Measurements from ENCODE around the gene URB1. TPM values are rescaled to one million over a fixed set of nuclear protein-coding genes. Genes with fewer than 3 reads are reported as not detected.
A peak's percentile ranks its signal among the peaks of the same experiment; 100 is the strongest.
"Not testable (repeated sequence)": the region's sequence is repeated elsewhere in the genome, so short reads cannot be mapped to it uniquely, and the experiment has no call there.

URB1 gene, protein sequence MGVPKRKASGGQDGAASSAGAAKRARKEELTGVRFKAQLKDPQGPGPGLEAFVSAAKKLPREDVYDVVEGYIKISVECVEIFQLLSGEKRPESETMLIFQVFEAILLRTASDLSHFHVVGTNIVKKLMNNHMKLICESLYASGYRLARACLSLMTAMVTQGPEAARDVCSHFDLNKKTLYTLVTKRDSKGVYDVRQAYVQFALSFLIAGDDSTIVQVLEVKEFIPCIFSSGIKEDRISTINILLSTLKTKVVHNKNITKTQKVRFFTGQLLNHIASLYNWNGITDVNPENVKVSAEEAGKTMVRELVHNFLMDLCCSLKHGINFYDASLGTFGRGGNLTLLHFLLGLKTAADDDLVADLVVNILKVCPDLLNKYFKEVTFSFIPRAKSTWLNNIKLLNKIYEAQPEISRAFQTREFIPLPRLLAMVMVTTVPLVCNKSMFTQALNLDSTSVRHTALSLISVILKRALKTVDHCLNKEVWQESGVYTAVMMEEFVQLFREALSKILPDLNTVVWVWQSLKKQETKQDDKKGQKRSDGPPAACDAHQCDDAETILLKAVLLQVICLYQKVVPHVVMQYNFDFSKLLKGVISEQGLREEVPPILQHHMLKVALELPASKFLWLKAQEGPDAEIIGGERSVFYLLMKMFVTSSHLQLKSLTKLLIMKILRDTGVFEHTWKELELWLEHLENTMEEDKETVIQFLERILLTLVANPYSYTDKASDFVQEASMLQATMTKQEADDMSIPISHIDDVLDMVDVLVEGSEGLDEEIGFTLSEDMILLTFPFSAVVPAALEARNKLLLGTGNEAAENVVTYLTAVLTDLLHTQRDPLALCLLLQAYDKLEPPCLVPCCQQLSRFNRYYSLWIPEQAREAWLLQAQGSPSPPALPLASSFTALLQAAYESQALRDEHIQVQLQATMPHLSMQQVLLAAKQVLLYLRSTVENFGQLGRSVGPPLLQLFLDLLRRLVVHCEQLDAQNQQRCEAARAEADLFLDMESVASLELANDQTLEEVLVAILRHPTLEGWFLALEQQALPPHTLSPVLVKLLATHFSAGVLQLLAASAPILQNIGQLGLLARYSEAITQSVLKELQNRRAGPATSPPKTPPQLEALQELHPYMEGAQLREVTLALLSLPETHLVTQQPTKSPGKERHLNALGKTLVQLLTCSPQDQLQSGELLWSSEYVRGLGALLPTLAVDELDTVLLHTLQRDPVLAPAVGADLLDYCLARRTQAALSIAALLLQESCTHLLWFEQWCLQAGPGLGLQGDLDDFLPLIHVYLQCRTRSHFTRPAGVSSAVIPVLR (N-terminal part only)
- total RNA-seq: 42.1 and 42.8 TPM in 2 replicates

DNA sequence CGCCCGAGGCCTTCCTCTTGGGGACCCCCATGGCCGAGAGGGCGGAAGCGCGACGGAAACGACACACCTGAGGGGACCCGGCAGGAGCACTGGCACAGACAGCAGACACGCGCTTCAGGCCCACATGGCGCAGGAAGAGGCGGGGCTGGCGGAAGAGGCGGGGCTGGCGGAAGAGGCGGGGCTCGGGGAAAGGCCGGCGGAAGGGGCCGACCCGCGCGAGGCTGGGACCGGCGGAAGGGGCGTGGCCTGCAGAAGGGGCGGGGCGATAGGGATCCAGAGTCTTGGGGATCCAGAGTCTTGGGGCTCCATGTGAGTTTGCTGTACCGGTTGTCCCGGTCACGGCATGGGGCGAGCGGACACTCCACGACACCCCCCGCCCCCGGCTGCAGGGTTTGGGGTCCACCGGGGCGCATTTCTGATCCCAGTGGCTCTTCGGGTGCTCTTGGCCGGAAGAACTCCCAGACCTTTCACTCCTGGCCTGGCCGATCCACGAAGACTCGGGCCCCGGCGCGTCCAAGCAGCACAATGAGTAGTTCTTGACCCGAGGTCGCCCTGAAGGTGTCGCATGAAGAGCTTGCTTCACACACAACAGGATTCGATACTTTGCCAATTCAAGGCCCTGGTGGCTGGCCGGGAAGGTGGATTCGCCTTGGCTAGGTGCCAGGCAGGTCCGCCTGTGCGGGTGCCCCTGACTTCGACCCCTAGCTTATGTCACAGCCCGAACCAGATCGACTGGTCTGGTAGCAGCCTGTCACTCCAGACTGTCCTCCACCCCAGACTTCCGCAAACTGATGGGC is at the start of gene URB1:
Gene URB1 (minus strand): TSS at position 133 of the 797 bp plus-strand sequence. CDS start 102 bp downstream, at position 31.
- DNase-seq (ENCODE audit: low spot score): peak; percentile 89
- intact Hi-C loops (cut with micrococcal nuclease): loop anchor here (1.0 kb wide), 8 partner anchors 18 to 379 kb away; partner anchors contain the start of genes CFAP298 and MIS18A
- Mint-ChIP-seq H3K4me1 (ENCODE audit: low read depth) (peaks cover 48% of the 10 kb centered on the region), H3K4me3 (peak within 1 kb of the TSS; percentile 91), H3K27ac (peak within 1 kb of the TSS; percentile 88), H3K36me3 (ENCODE audit: low read depth) (peaks cover 16% of the 10 kb centered on the region), H3K9me3 (no peaks in the 10 kb centered on the region), H3K27me3 (ENCODE audit: insufficient read depth) (peaks cover 3% of the 10 kb centered on the region)

DNA sequence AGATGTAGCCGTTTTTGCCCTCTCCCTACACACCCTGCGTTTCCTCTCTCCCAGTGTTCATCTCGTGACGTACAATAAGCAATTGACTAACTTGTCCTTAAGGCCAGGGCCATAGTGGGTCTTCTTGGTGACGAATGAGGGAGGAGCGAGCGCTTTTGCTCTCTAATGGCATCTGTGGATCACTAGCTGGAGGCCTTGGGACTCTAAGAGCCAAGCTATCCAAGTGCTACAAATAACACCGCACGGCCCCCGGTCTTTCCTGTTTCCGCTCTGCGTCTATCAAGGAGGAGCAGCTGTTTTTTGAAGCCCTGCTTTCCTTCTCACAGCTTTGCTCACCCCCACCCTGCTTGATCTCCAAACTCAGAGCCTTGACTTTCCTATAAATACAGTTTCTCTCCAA is 44.9 kb upstream of the URB1 start:
- H3K27ac Mint-ChIP-seq: no peak overlapping the region
- no peak for DNase-seq (ENCODE audit: low spot score)
- intact Hi-C loops (cut with micrococcal nuclease): no loop called here

DNA sequence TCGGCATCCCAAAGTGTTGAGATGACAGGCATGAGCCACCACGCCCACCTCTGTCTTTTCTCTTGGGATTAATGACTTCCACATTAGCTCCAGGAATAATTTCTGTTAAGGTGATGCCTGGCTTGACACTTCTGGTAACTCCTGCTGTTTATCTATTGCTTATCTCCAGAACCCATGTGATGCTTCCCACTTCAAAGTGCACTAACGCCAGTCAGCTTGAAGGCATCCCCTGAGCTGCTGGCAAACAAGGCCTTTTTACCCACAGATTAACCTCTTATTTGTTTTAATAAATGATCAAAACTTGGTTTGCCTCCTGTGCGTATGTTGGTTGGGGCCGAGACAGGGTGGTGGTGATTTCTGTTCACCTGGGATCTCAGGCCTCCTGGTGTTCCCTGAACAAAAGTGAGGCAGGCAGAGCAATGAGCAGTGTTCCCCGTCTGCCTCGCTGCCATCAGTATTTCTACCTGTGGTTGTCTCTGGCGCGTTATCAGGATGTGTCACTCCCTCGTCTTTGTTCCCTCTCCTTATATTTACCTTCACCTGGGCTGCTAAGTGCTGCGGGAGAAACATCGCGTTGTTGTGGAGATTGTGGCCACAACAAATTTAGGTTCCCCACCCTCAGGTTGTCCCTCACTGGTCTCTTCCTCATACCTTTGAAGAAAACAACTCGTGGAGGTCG is 40.3 kb upstream of the URB1 start:
- intact Hi-C loops (cut with micrococcal nuclease); H3K4me1 Mint-ChIP-seq (ENCODE audit: low read depth); H3K4me3 Mint-ChIP-seq; H3K27me3 Mint-ChIP-seq (ENCODE audit: insufficient read depth); H3K9me3 Mint-ChIP-seq; H3K36me3 Mint-ChIP-seq (ENCODE audit: low read depth); H3K27ac Mint-ChIP-seq; DNase-seq (ENCODE audit: low spot score): not testable (repeated sequence)

More for the DNA sequence above, 44.9 kb upstream of the URB1 start:
- Mint-ChIP-seq H3K4me1 (ENCODE audit: low read depth) (no peaks in the 10 kb centered on the region), H3K36me3 (ENCODE audit: low read depth) (no peaks in the 10 kb centered on the region), H3K9me3 (no peaks in the 10 kb centered on the region), H3K27me3 (ENCODE audit: insufficient read depth) (peaks cover 4% of the 10 kb centered on the region), H3K4me3 (no peak overlapping the region)

DNA sequence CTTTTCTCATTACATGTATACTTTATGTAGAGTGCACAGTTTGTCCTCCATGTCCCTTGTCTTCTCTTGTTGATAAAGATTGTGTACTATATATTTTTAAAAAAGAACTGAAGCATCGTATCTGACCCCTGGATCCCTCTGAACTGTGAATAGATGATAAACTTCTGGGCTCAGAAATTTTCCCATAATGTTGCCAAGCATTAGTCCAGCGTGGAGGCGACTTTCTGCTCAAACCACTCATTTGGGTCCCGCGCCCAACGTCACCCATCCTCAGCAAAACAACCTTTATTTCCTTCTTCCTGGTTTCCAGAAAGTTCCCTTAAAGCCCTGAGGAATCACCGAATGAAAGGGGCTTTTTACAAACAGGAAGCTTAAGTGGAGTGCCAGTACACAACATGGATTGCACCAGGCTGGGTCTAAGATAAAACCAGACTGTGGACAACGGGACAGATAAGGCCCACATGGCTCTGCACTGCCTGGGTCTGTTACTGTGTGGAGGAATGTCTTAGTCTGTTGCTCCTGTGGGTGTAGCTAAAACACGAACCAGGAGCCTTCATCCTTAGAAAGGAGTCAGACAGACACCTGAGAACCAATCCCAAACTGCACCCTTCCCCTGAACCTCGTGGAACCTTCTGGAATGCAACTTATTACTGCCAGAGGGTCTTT is 35.3 kb upstream of the URB1 start:
- no peak for DNase-seq (ENCODE audit: low spot score)
- Mint-ChIP-seq H3K4me1 (ENCODE audit: low read depth) (no peaks in the 10 kb centered on the region), H3K27me3 (ENCODE audit: insufficient read depth) (no peaks in the 10 kb centered on the region), H3K9me3 (no peaks in the 10 kb centered on the region), H3K4me3 (no peak overlapping the region), H3K36me3 (ENCODE audit: low read depth) (no peaks in the 10 kb centered on the region), H3K27ac (no peak overlapping the region)
- intact Hi-C loops (cut with micrococcal nuclease): no loop called here

DNA sequence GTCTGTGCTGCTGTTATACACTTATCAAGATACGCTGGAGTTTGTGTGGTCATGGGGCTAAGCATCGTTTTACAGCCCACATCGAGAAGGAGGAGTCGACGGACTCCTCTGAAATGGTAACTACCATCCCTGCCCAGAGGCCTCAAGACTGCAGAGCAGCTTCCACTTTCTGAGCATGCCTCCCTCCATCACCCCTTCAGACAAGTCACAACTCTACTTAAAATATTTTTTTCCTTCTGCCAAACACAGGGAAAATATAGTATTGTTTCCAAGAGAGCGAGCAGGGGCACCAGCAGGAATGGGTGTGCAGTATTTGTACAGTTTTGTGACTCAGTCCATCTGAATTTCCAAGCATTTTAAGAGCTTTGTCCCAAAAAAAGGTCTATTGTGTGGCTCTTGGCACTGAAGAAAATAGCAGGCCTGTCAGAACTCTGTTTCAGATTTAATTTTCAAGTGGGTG is 33.8 kb upstream of the URB1 start:
- no peaks in the 10 kb centered on the region for H3K36me3 Mint-ChIP-seq (ENCODE audit: low read depth)
- H3K4me1 Mint-ChIP-seq (ENCODE audit: low read depth): no peaks in the 10 kb centered on the region
- H3K27ac Mint-ChIP-seq: no peak overlapping the region
- H3K4me3 Mint-ChIP-seq: no peak overlapping the region
- H3K9me3 Mint-ChIP-seq: no peaks in the 10 kb centered on the region
- intact Hi-C loops (cut with micrococcal nuclease): no loop called here
- no peaks in the 10 kb centered on the region for H3K27me3 Mint-ChIP-seq (ENCODE audit: insufficient read depth)
- no peak for DNase-seq (ENCODE audit: low spot score)

DNA sequence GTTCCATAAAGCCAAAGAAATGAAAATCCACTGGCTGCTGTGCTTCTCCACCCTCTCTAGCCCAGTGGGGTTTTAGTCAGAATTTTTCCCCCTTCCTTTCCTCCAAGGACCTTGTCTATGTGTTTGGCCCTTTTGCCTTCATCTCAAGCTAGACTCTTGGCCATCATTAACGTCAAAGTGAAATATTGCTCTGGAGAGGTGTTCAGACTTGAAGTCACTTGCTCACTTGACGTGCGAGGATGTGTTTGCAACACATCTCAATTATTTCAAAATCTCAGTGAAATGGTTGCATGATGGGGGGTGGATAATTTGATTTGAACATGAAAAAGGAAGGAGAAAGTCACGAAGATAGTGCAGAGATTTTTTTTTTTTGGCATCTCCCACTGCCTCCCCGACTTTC is 33.3 kb upstream of the URB1 start:
- no peaks in the 10 kb centered on the region for H3K27me3 Mint-ChIP-seq (ENCODE audit: insufficient read depth)
- H3K27ac Mint-ChIP-seq: no peak overlapping the region
- H3K4me3 Mint-ChIP-seq: no peak overlapping the region
- DNase-seq (ENCODE audit: low spot score): no peak
- H3K4me1 Mint-ChIP-seq (ENCODE audit: low read depth): no peaks in the 10 kb centered on the region
- intact Hi-C loops (cut with micrococcal nuclease): no loop called here
- H3K9me3 Mint-ChIP-seq: no peaks in the 10 kb centered on the region
- no peaks in the 10 kb centered on the region for H3K36me3 Mint-ChIP-seq (ENCODE audit: low read depth)

DNA sequence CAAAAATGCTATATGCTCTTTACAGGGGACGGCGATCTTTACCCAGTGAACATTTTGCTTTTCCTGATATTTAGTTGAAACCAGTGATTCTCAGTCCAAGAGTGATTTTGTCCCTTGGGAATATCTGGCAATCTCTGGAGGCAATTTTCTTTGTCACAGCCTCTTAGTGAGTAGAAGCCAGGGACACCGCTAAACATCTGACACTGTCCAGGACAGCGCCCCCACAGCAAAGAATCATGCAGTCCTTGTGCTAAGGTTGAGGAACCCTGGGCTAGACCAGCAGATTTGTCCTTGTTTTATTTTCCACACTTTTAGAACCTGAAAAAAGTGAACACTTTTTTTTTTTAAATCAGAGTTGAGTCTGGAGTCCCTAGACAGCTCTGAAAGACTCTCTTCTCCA is 32.8 kb upstream of the URB1 start:
- H3K4me3 Mint-ChIP-seq: no peak overlapping the region
- no peaks in the 10 kb centered on the region for H3K4me1 Mint-ChIP-seq (ENCODE audit: low read depth)
- intact Hi-C loops (cut with micrococcal nuclease): no loop called here
- H3K36me3 Mint-ChIP-seq (ENCODE audit: low read depth): no peaks in the 10 kb centered on the region
- no peaks in the 10 kb centered on the region for H3K27me3 Mint-ChIP-seq (ENCODE audit: insufficient read depth)
- H3K27ac Mint-ChIP-seq: no peak overlapping the region
- no peak for DNase-seq (ENCODE audit: low spot score)
- no peaks in the 10 kb centered on the region for H3K9me3 Mint-ChIP-seq

DNA sequence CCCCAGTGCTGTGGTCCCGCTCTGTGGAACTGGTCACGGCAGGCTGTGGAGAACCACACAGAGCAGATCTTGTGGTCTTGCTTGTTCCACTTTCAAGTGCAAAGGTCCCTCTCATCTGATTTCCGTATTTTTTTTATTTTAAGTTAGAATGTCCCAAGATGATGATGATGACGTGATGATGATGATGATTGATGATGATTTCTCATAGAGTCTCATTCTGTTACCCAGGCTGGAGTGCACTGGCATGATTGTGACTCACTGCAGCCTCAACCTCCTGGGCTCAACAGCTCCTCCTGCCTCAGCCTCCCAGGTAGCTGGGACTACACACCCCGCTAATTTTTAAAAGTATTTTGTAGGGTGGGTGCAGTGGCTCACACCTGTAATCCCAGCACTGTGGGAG is 31.9 kb upstream of the URB1 start:
- no peak overlapping the region for H3K4me3 Mint-ChIP-seq
- no peak overlapping the region for H3K27ac Mint-ChIP-seq
- no peaks in the 10 kb centered on the region for H3K27me3 Mint-ChIP-seq (ENCODE audit: insufficient read depth)
- no peak for DNase-seq (ENCODE audit: low spot score)
- H3K9me3 Mint-ChIP-seq: no peaks in the 10 kb centered on the region
- H3K4me1 Mint-ChIP-seq (ENCODE audit: low read depth): no peaks in the 10 kb centered on the region
- no peaks in the 10 kb centered on the region for H3K36me3 Mint-ChIP-seq (ENCODE audit: low read depth)
- intact Hi-C loops (cut with micrococcal nuclease): no loop called here

DNA sequence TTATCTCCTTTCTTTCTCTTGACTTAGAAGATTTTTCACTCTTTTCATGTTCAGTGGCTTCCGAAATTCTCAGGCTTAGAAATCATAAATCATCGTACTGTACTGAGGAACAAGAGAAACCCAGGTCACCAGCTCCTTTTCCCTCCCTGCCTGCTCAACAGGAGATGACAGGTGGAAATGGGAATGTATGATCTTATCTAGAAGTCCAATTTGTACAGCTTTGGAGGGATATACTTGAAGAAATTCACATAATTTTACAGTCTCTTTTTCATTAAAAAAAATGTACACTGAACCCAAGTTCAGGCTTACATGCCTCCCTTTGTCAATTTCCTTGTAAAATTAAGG is 31.4 kb upstream of the URB1 start:
- DNase-seq (ENCODE audit: low spot score): no peak

DNA sequence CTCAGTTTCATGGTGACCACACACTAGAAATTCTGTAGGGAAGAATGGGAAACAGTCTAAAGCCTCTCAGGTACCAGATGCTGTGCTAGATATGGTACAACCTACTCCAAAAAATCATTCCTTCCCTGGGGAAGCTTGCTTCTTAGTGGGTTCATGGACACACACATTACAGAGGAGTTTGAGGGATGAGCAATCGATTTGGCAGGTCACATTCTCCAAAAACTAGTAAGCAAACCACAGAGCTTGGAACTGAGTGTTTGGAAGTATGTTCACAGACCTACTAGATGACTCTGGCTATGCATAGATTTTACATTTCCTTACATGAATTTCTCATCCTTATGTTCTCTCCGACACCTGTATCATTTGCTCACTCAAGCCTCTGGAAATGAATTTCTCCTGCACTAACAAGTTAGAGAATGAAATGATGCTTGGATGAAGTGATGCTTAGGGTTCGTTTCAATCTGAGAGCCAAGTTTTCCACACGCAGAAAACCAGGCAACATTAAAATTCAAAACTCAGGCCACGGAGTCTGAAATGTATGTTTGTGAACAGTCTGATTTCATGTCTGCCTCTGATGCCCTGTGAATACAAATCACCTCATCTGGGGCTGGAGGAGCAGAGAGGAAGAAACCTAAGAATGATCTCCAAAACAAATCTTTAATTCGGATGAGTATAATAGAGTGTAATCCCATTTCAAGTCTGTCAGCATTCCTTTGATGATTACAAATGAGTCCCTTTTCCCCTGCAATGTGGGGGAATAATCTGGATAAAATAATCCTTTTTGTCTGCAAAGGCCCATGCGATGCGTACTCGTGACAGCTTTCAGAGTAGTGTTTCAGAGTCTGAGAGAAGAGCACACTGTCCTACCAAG is 30.7 kb upstream of the URB1 start:
- no peaks in the 10 kb centered on the region for H3K36me3 Mint-ChIP-seq (ENCODE audit: low read depth)
- intact Hi-C loops (cut with micrococcal nuclease): no loop called here
- H3K9me3 Mint-ChIP-seq: no peaks in the 10 kb centered on the region
- no peak overlapping the region for H3K4me3 Mint-ChIP-seq
- no peaks in the 10 kb centered on the region for H3K27me3 Mint-ChIP-seq (ENCODE audit: insufficient read depth)
- DNase-seq (ENCODE audit: low spot score): no peak
- no peak overlapping the region for H3K27ac Mint-ChIP-seq
- H3K4me1 Mint-ChIP-seq (ENCODE audit: low read depth): no peaks in the 10 kb centered on the region

More for the DNA sequence above, 31.4 kb upstream of the URB1 start:
- no peaks in the 10 kb centered on the region for H3K36me3 Mint-ChIP-seq (ENCODE audit: low read depth)
- no peaks in the 10 kb centered on the region for H3K4me1 Mint-ChIP-seq (ENCODE audit: low read depth)
- intact Hi-C loops (cut with micrococcal nuclease): no loop called here
- no peak overlapping the region for H3K27ac Mint-ChIP-seq
- no peaks in the 10 kb centered on the region for H3K27me3 Mint-ChIP-seq (ENCODE audit: insufficient read depth)
- H3K9me3 Mint-ChIP-seq: no peaks in the 10 kb centered on the region
- no peak overlapping the region for H3K4me3 Mint-ChIP-seq

DNA sequence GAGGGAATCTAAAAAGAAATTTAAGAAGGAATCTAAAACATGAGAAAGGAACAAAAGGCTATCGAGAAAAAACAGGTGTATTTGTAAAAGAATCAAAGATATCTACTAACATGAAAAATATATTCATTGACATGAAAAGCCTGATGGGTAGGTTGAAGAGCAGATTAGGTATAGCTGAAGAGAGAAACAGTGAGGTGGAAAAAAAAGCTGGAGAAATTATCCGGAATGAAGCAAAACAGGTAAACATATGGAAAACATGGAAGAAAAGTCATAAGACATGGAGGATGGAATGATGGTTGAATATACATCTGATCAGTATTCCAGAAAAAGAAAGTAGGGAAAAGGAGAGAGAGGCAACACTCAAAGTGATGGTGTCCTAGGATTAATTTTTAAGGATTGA is 29.3 kb upstream of the URB1 start:
- Mint-ChIP-seq H3K27ac (no peak overlapping the region), H3K36me3 (ENCODE audit: low read depth) (no peaks in the 10 kb centered on the region), H3K9me3 (no peaks in the 10 kb centered on the region), H3K4me3 (no peak overlapping the region), H3K27me3 (ENCODE audit: insufficient read depth) (no peaks in the 10 kb centered on the region), H3K4me1 (ENCODE audit: low read depth) (no peaks in the 10 kb centered on the region)
- no peak for DNase-seq (ENCODE audit: low spot score)
- intact Hi-C loops (cut with micrococcal nuclease): no loop called here

All from activated T-helper 1 cell treated with anti-CD3 and anti-CD28 coated beads, Interleukin-12 subunit alpha, Interleukin-12 subunit beta, Interleukin-2, Interleukin-4 antibody, amounts not matched to agents 30 ng/mL and 10 ng/mL and 1 ng/mL, durations not matched to agents 14 hours and 24 hours and 36 hours (primary cell).